Measurements from ENCODE around the gene CTRB2.

- TF ChIP-seq, protein P1, sequence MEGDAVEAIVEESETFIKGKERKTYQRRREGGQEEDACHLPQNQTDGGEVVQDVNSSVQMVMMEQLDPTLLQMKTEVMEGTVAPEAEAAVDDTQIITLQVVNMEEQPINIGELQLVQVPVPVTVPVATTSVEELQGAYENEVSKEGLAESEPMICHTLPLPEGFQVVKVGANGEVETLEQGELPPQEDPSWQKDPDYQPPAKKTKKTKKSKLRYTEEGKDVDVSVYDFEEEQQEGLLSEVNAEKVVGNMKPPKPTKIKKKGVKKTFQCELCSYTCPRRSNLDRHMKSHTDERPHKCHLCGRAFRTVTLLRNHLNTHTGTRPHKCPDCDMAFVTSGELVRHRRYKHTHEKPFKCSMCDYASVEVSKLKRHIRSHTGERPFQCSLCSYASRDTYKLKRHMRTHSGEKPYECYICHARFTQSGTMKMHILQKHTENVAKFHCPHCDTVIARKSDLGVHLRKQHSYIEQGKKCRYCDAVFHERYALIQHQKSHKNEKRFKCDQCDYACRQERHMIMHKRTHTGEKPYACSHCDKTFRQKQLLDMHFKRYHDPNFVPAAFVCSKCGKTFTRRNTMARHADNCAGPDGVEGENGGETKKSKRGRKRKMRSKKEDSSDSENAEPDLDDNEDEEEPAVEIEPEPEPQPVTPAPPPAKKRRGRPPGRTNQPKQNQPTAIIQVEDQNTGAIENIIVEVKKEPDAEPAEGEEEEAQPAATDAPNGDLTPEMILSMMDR (conservative IDR thresholded peaks at IDR 0.05), result no peak
- TF ChIP-seq ZFX (IDR thresholded peaks at IDR 0.05), result no peak
Observed at GRCh38 chr16:75225092-75225491, 18.1 kb upstream of the CTRB2 start.

All from C4-2B (cell line).